ENCODE data around the gene TIMP3.

DNA sequence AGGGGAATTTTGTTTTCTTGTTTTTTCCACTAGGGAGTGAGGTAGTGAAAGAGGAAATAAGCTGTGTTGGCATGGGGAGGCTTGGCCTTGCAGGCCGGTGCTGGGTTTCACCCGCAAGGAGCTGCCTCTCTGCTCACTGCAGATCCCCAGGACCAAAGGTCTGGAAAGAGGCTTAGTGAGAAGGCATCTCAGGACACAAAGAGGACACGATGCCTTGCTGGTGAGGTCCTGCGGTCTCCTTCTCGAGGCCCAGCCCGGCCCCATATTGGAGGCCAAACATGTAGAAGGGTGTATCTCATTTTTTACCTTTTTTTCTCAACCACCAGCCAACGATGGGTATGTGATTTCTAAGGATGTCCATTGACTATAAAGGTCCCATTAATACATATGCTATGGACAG lies 17.6 kb downstream of the TIMP3 start:
- TF ChIP-seq POLR2A (IDR thresholded peaks at IDR 0.05; ENCODE audit: low read depth) (no peak), CTCF (IDR thresholded peaks at IDR 0.05) (no peak), EP300 (IDR thresholded peaks at IDR 0.05) (no peak)

Measured in esophagus muscularis mucosa (tissue), 4 donors.